HL-60 (cell line): ENCODE data around the gene SLC27A1.

Source experiments
- DNase-seq, 2 experiments: peaks; one replicate each; pipeline ENCODE4 v3.0.0-alpha.2; 2010 to 2020; ENCODE audit warnings: low read depth in 1 of 2, low spot score in 1 of 2
- H3K27ac ChIP-seq: fragments of 250-450 bp; sonication (Bioruptor Pico); replicated peaks from 2 replicates; pipeline ENCODE4 v1.5.1; 2020; ENCODE audit warnings: mild to moderate bottlenecking, moderate library complexity
- H3K27me3 ChIP-seq: fragments of 250-450 bp; sonication (Bioruptor Pico); 2 replicates; pipeline ENCODE4 v1.5.1; 2021; ENCODE audit warnings: mild to moderate bottlenecking, moderate library complexity; ENCODE audit not compliant: insufficient read depth, poor library complexity, severe bottlenecking
- H3K4me3 ChIP-seq: replicated peaks from 2 replicates; pipeline ENCODE4 v1.5.1; 2011; ENCODE audit warnings: mild to moderate bottlenecking, control low read depth, low read length; ENCODE audit not compliant: insufficient read depth
- CTCF ChIP-seq: IDR thresholded peaks from one replicate; pipeline ENCODE4 v1.5.1; 2011; ENCODE audit warnings: low read length, control low read depth, inconsistent platforms; ENCODE audit not compliant: insufficient read depth
- GABPA ChIP-seq: IDR thresholded peaks from 2 replicates; pipeline ENCODE4 v1.6.1; 2012; ENCODE audit warnings: low read depth
- POLR2AphosphoS5 ChIP-seq: IDR thresholded peaks from 2 replicates; pipeline ENCODE4 v1.6.1; 2012; ENCODE audit warnings: low read depth
- REST ChIP-seq: IDR thresholded peaks from 2 replicates; pipeline ENCODE4 v1.6.1; 2012; ENCODE audit warnings: low read depth; ENCODE audit not compliant: insufficient replicate concordance
- SPI1 ChIP-seq: IDR thresholded peaks from 2 replicates; pipeline ENCODE4 v1.6.1; 2012; ENCODE audit warnings: low read depth, mild to moderate bottlenecking, borderline replicate concordance

SLC27A1 gene

GRCh38 chr19:17450264-17451075 is 19.9 kb upstream of the SLC27A1 start:
- TF ChIP-seq REST (no peak), GABPA (no peak), CTCF (no peak), SPI1 (no peak), POLR2AphosphoS5 (no peak)
- Histone ChIP-seq H3K27ac (no peak overlapping the region), H3K27me3 (peaks cover 4% of the 10 kb centered on the region), H3K4me3 (no peak overlapping the region)
- peak; percentile 42 for DNase-seq

- no peak for DNase-seq
- H3K27ac ChIP-seq = no peak overlapping the region
- H3K4me3 ChIP-seq = no peak overlapping the region
- H3K27me3 ChIP-seq = peaks cover 13% of the 10 kb centered on the region
- no peak for TF ChIP-seq GABPA
These were observed 18.5 kb upstream of the SLC27A1 start for GRCh38 chr19:17451820-17452219.

- TF ChIP-seq SPI1 = no peak
- no peak for TF ChIP-seq REST
- TF ChIP-seq CTCF = no peak
- TF ChIP-seq GABPA = no peak
- no peak for TF ChIP-seq POLR2AphosphoS5
- H3K27me3 ChIP-seq = peaks cover 9% of the 10 kb centered on the region
- H3K4me3 ChIP-seq = no peak overlapping the region
- DNase-seq = no peak
- H3K27ac ChIP-seq = no peak overlapping the region
These were observed 15.7 kb upstream of the SLC27A1 start for GRCh38 chr19:17454576-17455071.

- no peak overlapping the region for H3K4me3 ChIP-seq
- DNase-seq = no peak
- TF ChIP-seq CTCF = no peak
- TF ChIP-seq SPI1 = no peak
- TF ChIP-seq REST = no peak
- no peak for TF ChIP-seq GABPA
- TF ChIP-seq POLR2AphosphoS5 = no peak
These were observed 14.8 kb upstream of the SLC27A1 start for GRCh38 chr19:17455308-17456123.

More at GRCh38 chr19:17455308-17456123, 14.8 kb upstream of the SLC27A1 start:
- Histone ChIP-seq H3K27ac (no peak overlapping the region), H3K27me3 (peaks cover 9% of the 10 kb centered on the region)
